Measurements from ENCODE around the gene UBFD1. TPM values are rescaled to one million over a fixed set of nuclear protein-coding genes. Genes with fewer than 3 reads are reported as not detected.

Gene UBFD1
- polyA plus RNA-seq, 2 of the 4 experiments (the other 2 are of a cell fraction) = 60.0 to 78.0 TPM

- Histone ChIP-seq H3K9me3 (no peaks in the 10 kb centered on the region), H3K27ac (no peak overlapping the region), H3K4me2 (no peak overlapping the region), H3K4me3 (no peak overlapping the region), H3K4me1 (no peaks in the 10 kb centered on the region)
- FAIRE-seq (no peak), DNase-seq (ENCODE audit: low read depth in 1 of 2, low spot score in 1 of 2) (no peak), ATAC-seq (no peak)
- ChIA-PET CTCF (interaction anchor here (1.4 to 2.7 kb wide), 3 partner anchors 10 to 17 kb away, joined by 3 to 7 read pairs (median 3); partner anchors contain the start of gene NDUFAB1), POLR2A (no interaction called here)
- no peak for TF ChIP-seq NPAS2 (CRISPR knock-in tag; IDR thresholded peaks at IDR 0.05; ENCODE audit: borderline replicate concordance)
- TF ChIP-seq RFX5 (IDR thresholded peaks at IDR 0.05) = no peak
- TF ChIP-seq HOXA7 (CRISPR knock-in tag; IDR thresholded peaks at IDR 0.05) = no peak
- TF ChIP-seq MAZ (IDR thresholded peaks at IDR 0.05; ENCODE audit: borderline replicate concordance, low read depth, low read length) = no peak
- TF ChIP-seq, protein P1, sequence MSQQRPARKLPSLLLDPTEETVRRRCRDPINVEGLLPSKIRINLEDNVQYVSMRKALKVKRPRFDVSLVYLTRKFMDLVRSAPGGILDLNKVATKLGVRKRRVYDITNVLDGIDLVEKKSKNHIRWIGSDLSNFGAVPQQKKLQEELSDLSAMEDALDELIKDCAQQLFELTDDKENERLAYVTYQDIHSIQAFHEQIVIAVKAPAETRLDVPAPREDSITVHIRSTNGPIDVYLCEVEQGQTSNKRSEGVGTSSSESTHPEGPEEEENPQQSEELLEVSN (IDR thresholded peaks at IDR 0.05; ENCODE audit: borderline replicate concordance, low read depth) = no peak
- no peak for TF ChIP-seq FOSL2 (IDR thresholded peaks at IDR 0.05)
- TF ChIP-seq FOSL2 (CRISPR knock-in tag; IDR thresholded peaks at IDR 0.05) = no peak
- no peak for TF ChIP-seq CHD4 (IDR thresholded peaks at IDR 0.05; ENCODE audit: borderline replicate concordance)
- TF ChIP-seq USF2 (IDR thresholded peaks at IDR 0.05) = no peak
- TF ChIP-seq JUNB (IDR thresholded peaks at IDR 0.05) = no peak
- 88% methylated on average over 14 of the region's 14 CpGs for WGBS (ENCODE audit: missing lambda C conversion rate)
Observed at GRCh38 chr16:23584186-23585076, 26.9 kb downstream of the UBFD1 start.

DNA sequence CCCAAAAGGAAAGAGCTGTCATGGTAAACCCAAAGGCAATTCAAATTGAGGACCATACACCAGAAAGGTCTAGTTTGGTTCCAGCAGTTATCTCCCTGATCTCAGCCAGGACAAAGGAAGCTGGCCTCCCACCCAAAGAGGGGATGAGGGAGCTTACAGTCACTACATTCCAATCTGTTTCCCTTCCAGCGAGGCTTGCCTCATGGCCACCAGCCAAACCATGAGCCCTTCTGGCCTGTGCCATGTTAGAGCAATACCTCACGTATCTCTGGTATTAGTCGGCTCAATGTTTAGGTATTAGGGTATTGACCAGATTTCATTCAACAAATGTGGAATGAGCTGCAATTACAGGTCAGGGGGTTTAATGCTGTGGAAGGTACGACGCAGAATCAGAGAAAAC lies 30.2 kb downstream of the UBFD1 start:
- CTCF ChIA-PET = interaction anchor here (0.6 to 0.8 kb wide), 2 partner anchors 9 to 74 kb away, joined by 3 read pairs; no protein-coding TSS in a partner anchor
- TF ChIP-seq, protein P2, sequence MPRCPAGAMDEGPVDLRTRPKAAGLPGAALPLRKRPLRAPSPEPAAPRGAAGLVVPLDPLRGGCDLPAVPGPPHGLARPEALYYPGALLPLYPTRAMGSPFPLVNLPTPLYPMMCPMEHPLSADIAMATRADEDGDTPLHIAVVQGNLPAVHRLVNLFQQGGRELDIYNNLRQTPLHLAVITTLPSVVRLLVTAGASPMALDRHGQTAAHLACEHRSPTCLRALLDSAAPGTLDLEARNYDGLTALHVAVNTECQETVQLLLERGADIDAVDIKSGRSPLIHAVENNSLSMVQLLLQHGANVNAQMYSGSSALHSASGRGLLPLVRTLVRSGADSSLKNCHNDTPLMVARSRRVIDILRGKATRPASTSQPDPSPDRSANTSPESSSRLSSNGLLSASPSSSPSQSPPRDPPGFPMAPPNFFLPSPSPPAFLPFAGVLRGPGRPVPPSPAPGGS (IDR thresholded peaks at IDR 0.05) = no peak
- TF ChIP-seq, protein P3, sequence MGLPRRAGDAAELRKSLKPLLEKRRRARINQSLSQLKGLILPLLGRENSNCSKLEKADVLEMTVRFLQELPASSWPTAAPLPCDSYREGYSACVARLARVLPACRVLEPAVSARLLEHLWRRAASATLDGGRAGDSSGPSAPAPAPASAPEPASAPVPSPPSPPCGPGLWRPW (IDR thresholded peaks at IDR 0.05) = no peak
- no peak for TF ChIP-seq POLR2AphosphoS2 (conservative IDR thresholded peaks at IDR 0.05; ENCODE audit: low read length)
- Histone ChIP-seq H3K4me2 (no peak overlapping the region), H3K9me3 (no peaks in the 10 kb centered on the region), H3K4me1 (no peaks in the 10 kb centered on the region), H3K27ac (no peak overlapping the region), H3K4me3 (no peak overlapping the region)
- DNase-seq (ENCODE audit: low read depth in 1 of 2, low spot score in 1 of 2) (no peak), FAIRE-seq (no peak), ATAC-seq (no peak)
- POLR2A ChIA-PET = no interaction called here
- WGBS (ENCODE audit: missing lambda C conversion rate) = 100% methylated on average over 5 of the region's 5 CpGs

- FAIRE-seq (no peak), DNase-seq (ENCODE audit: low read depth in 1 of 2, low spot score in 1 of 2) (no peak), ATAC-seq (no peak)
- Histone ChIP-seq H3K9me3 (no peaks in the 10 kb centered on the region), H3K4me3 (no peak overlapping the region), H3K4me2 (no peak overlapping the region), H3K27ac (no peak overlapping the region), H3K4me1 (peaks cover 11% of the 10 kb centered on the region; the same call in 2 of the 3 replicates)
- POLR2A ChIA-PET = no interaction called here
- CTCF ChIA-PET = interaction anchor here (0.8 to 2.6 kb wide), 3 partner anchors 10 to 926 kb away, joined by 3 to 9 read pairs (median 5); no protein-coding TSS in a partner anchor
- 95% methylated on average over 3 of the region's 3 CpGs for WGBS (ENCODE audit: missing lambda C conversion rate)
- TF ChIP-seq, protein P3 (IDR thresholded peaks at IDR 0.05) = no peak
- TF ChIP-seq HDAC2 (IDR thresholded peaks at IDR 0.05) (no peak), SMC3 (IDR thresholded peaks at IDR 0.05) (no peak), TP53 (CRISPR knock-in tag; IDR thresholded peaks at IDR 0.05) (no peak), KDM1A (IDR thresholded peaks at IDR 0.05; ENCODE audit: low read depth) (no peak), HEYL (CRISPR knock-in tag; IDR thresholded peaks at IDR 0.05) (no peak), PHF8 (IDR thresholded peaks at IDR 0.05; ENCODE audit: borderline replicate concordance, low read depth) (no peak), TFCP2L1 (CRISPR knock-in tag; IDR thresholded peaks at IDR 0.05) (no peak), FOXS1 (CRISPR knock-in tag; IDR thresholded peaks at IDR 0.05) (no peak), JUN (IDR thresholded peaks at IDR 0.05) (no peak), CHD4 (IDR thresholded peaks at IDR 0.05; ENCODE audit: borderline replicate concordance) (no peak), FOSB (CRISPR knock-in tag; IDR thresholded peaks at IDR 0.05) (no peak), SREBF2 (IDR thresholded peaks at IDR 0.05) (no peak), HOXB5 (CRISPR knock-in tag; IDR thresholded peaks at IDR 0.05) (no peak), HMGXB4 (CRISPR knock-in tag; IDR thresholded peaks at IDR 0.05; ENCODE audit: borderline replicate concordance) (no peak), MAZ (IDR thresholded peaks at IDR 0.05; ENCODE audit: borderline replicate concordance, low read depth, low read length) (no peak)
- TF ChIP-seq, protein P4, sequence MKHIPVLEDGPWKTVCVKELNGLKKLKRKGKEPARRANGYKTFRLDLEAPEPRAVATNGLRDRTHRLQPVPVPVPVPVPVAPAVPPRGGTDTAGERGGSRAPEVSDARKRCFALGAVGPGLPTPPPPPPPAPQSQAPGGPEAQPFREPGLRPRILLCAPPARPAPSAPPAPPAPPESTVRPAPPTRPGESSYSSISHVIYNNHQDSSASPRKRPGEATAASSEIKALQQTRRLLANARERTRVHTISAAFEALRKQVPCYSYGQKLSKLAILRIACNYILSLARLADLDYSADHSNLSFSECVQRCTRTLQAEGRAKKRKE (CRISPR knock-in tag; IDR thresholded peaks at IDR 0.05; ENCODE audit: low read depth) = no peak
Observed at GRCh38 chr16:23590181-23590580, 32.7 kb downstream of the UBFD1 start.

All from A549 (cell line).